ENCODE results near the gene FBXL7. TPM values are rescaled to one million over a fixed set of nuclear protein-coding genes. Genes with fewer than 3 reads are reported as not detected.

FBXL7 gene
- total RNA-seq, 2 experiments from 2014 or later, result not detected

DNA sequence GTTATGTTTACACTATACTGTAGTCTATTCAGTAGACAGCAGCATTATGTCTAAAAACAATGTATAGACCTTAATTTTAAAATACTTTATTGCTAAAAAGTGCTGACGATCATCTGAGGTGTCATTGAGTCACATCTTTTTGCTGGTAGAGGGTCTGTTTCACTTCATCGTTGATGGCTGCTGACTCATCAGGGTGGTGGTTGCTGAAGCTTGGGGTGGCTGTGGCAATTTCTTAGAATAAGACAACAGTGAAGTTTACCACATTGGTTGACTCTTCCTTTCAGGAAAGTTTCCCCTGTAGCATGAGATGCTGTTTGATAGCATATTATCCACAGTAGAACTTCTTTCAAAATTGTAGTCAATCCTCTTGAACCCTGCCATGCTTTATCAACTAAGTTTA is 150.3 kb downstream of the FBXL7 start:
- no peaks in the 10 kb centered on the region for H3K27me3 Mint-ChIP-seq
- CTCF ChIA-PET, result no interaction called here
- no peaks in the 10 kb centered on the region for H3K36me3 Mint-ChIP-seq (ENCODE audit: low read depth)
- peaks cover 5% of the 10 kb centered on the region for H3K9me3 Mint-ChIP-seq
- no peak for DNase-seq
- no peak overlapping the region for H3K27ac Mint-ChIP-seq
- H3K4me1 Mint-ChIP-seq, result no peaks in the 10 kb centered on the region
- POLR2A ChIA-PET, result no interaction called here
- H3K4me3 Mint-ChIP-seq, result no peak overlapping the region

DNA sequence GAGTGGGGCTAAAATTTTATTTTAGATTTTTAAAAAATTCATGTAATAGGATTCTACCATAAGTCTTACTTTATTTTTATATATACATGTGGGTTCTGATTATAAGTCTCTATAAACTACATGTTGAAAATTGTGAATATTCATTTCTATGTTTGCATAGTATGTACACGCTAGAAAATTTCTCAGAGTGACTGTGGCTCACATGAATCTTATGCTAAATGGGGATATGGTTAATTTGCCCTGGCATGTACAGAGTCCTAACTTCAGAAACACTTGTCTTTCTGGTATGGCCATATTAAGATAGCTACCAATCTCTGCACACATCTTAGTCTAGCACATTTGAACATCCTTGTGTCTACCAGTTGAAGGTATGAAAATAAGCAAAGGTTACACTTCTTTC is 154.8 kb downstream of the FBXL7 start:
- Mint-ChIP-seq H3K27ac (no peak overlapping the region), H3K4me1 (no peaks in the 10 kb centered on the region), H3K4me3 (no peak overlapping the region), H3K27me3 (no peaks in the 10 kb centered on the region), H3K36me3 (ENCODE audit: low read depth) (no peaks in the 10 kb centered on the region), H3K9me3 (peaks cover 5% of the 10 kb centered on the region)
- ChIA-PET POLR2A (no interaction called here), CTCF (no interaction called here)
- DNase-seq, result no peak

DNA sequence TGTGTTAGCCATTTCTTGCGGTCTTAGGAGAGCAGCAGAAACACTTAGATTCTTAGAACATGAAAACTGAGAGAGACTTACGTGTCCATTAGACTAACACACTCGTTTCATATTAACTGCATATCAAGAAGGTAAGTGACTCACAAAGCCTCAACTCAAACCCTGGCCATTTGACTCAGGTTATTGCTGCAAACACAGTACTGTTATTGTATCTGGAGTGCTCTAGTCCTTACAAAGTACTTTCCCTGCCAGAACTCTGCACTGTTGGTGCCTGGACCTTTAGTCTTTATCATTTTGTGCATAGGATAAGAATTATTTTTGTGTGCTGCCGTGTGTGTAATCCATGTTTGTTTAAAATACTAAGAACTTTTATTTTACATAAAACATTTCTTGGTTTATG is 155.7 kb downstream of the FBXL7 start:
- Mint-ChIP-seq H3K36me3 (ENCODE audit: low read depth) (no peaks in the 10 kb centered on the region), H3K9me3 (peaks cover 3% of the 10 kb centered on the region), H3K27me3 (no peaks in the 10 kb centered on the region), H3K4me3 (no peak overlapping the region), H3K27ac (no peak overlapping the region), H3K4me1 (no peaks in the 10 kb centered on the region)
- no peak for DNase-seq
- CTCF ChIA-PET, result no interaction called here
- POLR2A ChIA-PET, result no interaction called here

DNA sequence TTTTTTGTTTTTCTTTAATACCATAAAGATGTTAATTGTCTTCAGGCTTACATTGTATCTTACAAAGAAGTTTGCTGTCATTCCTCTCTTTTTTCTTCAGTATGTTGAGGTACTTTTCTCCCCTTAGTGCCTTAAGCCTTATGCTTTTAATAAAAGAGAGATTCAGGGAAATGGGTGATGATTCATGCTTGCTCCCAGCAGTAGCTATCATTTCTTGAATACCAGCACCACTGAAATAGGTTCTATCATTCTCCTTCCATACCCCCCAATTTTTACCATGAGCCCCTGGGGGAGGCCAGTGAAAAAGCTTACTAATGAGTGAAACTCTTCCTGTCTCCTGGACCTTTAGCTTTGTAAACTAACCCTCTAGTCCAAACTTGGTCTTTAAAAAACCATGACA is 165.0 kb downstream of the FBXL7 start:
- Mint-ChIP-seq H3K4me1 (no peaks in the 10 kb centered on the region), H3K27ac (no peak overlapping the region), H3K27me3 (no peaks in the 10 kb centered on the region), H3K9me3 (peaks cover 8% of the 10 kb centered on the region), H3K4me3 (no peak overlapping the region), H3K36me3 (ENCODE audit: low read depth) (no peaks in the 10 kb centered on the region)
- ChIA-PET POLR2A (no interaction called here), CTCF (no interaction called here)
- DNase-seq, result no peak

- no peak overlapping the region for H3K4me3 Mint-ChIP-seq
- no peaks in the 10 kb centered on the region for H3K4me1 Mint-ChIP-seq
- no peaks in the 10 kb centered on the region for H3K36me3 Mint-ChIP-seq (ENCODE audit: low read depth)
- no peaks in the 10 kb centered on the region for H3K27me3 Mint-ChIP-seq
- no peak overlapping the region for H3K27ac Mint-ChIP-seq
- H3K9me3 Mint-ChIP-seq, result peaks cover 1% of the 10 kb centered on the region
- DNase-seq, result no peak
- POLR2A ChIA-PET, result no interaction called here
- CTCF ChIA-PET, result interaction anchor here (0.5 kb wide), 1 partner anchor 332 kb away, joined by 4 read pairs; no protein-coding TSS in a partner anchor
These were observed 169.8 kb downstream of the FBXL7 start for GRCh38 chr5:15669826-15670225.

- ChIA-PET POLR2A (no interaction called here), CTCF (no interaction called here)
- DNase-seq, result no peak
These were observed 174.7 kb downstream of the FBXL7 start for GRCh38 chr5:15674716-15675115.

DNA sequence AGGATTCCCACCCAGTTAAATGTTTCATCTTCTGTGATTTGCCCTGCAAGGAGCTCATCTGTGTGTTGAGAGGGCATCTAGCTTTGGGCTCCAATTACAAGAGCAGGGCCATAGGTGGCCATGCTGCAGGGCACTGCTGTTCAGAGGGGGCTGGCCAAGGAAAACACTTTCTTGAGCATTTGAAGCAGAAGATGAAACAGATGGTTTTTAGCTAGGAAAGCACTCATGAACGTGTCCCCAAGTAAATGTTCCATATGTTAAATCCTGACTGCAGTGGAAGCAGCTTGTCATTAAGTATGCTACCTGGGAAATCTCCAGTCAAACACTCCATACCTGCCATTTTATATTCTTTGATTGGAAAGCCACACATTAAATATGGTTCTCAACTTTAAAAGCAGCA is 176.6 kb downstream of the FBXL7 start:
- Mint-ChIP-seq H3K27ac (no peak overlapping the region), H3K27me3 (no peaks in the 10 kb centered on the region), H3K4me3 (no peak overlapping the region), H3K36me3 (ENCODE audit: low read depth) (no peaks in the 10 kb centered on the region), H3K9me3 (no peaks in the 10 kb centered on the region), H3K4me1 (no peaks in the 10 kb centered on the region)
- CTCF ChIA-PET, result no interaction called here
- DNase-seq, result no peak
- POLR2A ChIA-PET, result no interaction called here

More at GRCh38 chr5:15674716-15675115, 174.7 kb downstream of the FBXL7 start:
- H3K27me3 Mint-ChIP-seq, result no peaks in the 10 kb centered on the region
- no peaks in the 10 kb centered on the region for H3K9me3 Mint-ChIP-seq
- H3K4me3 Mint-ChIP-seq, result no peak overlapping the region
- H3K27ac Mint-ChIP-seq, result no peak overlapping the region
- no peaks in the 10 kb centered on the region for H3K36me3 Mint-ChIP-seq (ENCODE audit: low read depth)
- no peaks in the 10 kb centered on the region for H3K4me1 Mint-ChIP-seq

GRCh38 chr5:15679161-15679560 is 179.2 kb downstream of the FBXL7 start:
- ChIA-PET POLR2A (no interaction called here), CTCF (no interaction called here)
- DNase-seq, result no peak
- Mint-ChIP-seq H3K27ac (no peak overlapping the region), H3K4me3 (no peak overlapping the region), H3K27me3 (no peaks in the 10 kb centered on the region), H3K4me1 (no peaks in the 10 kb centered on the region), H3K36me3 (ENCODE audit: low read depth) (no peaks in the 10 kb centered on the region), H3K9me3 (no peaks in the 10 kb centered on the region)

- no peak for DNase-seq
- H3K9me3 Mint-ChIP-seq, result no peaks in the 10 kb centered on the region
- no peaks in the 10 kb centered on the region for H3K36me3 Mint-ChIP-seq (ENCODE audit: low read depth)
- CTCF ChIA-PET, result no interaction called here
- no peaks in the 10 kb centered on the region for H3K4me1 Mint-ChIP-seq
- H3K27ac Mint-ChIP-seq, result no peak overlapping the region
- H3K27me3 Mint-ChIP-seq, result no peaks in the 10 kb centered on the region
- H3K4me3 Mint-ChIP-seq, result no peak overlapping the region
- POLR2A ChIA-PET, result no interaction called here
These were observed 180.5 kb downstream of the FBXL7 start for GRCh38 chr5:15680455-15680854.

DNA sequence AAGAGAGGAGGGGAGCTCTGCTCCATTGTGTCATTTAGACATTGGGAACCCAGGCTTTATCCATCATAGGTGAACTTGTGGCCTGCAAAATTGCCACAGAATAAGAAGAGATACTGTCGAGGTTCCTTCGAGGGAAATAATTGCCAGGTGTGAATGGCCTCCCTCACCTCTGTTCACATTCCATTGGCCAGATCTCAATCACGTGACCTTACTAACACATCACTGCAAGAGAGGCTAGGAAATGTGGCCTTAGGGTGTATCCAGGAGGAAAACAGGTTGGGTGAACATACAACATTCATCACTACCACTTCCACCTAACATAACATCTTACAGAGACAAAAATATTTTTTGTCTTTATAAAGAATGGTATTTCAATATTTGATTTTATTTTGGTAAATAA is 182.1 kb downstream of the FBXL7 start:
- no peaks in the 10 kb centered on the region for H3K27me3 Mint-ChIP-seq
- no peaks in the 10 kb centered on the region for H3K9me3 Mint-ChIP-seq
- no peak for DNase-seq
- ChIA-PET POLR2A (no interaction called here), CTCF (no interaction called here)
- H3K36me3 Mint-ChIP-seq (ENCODE audit: low read depth), result no peaks in the 10 kb centered on the region
- H3K27ac Mint-ChIP-seq, result no peak overlapping the region
- H3K4me1 Mint-ChIP-seq, result no peaks in the 10 kb centered on the region
- H3K4me3 Mint-ChIP-seq, result no peak overlapping the region

DNA sequence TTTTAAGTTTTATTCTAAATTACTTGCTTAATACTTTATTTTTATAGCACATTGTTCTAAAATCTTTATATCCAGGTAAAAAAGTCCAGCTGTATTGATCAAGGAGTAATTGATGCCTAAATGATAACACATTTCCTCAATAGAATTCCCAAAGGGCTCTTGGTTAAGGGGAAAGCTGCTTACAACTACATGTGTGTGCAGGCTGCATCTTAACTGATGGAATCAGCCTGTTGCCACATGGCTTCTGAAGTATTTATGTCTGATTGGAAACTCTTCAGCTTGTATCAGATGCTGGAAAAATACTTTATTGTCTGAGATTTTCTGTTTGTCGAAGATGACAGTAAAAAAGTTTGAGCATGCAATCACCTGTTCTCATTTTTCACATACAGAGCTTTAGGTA is 182.6 kb downstream of the FBXL7 start:
- H3K9me3 Mint-ChIP-seq, result no peaks in the 10 kb centered on the region
- H3K27ac Mint-ChIP-seq, result no peak overlapping the region

GRCh38 chr5:15683332-15683731 is 183.4 kb downstream of the FBXL7 start:
- H3K36me3 Mint-ChIP-seq (ENCODE audit: low read depth), result no peaks in the 10 kb centered on the region
- ChIA-PET POLR2A (interaction anchor here (0.6 kb wide), 1 partner anchor 43 kb away, joined by 3 read pairs; no protein-coding TSS in a partner anchor), CTCF (no interaction called here)
- no peak overlapping the region for H3K4me3 Mint-ChIP-seq
- DNase-seq, result no peak
- no peak overlapping the region for H3K27ac Mint-ChIP-seq
- no peaks in the 10 kb centered on the region for H3K9me3 Mint-ChIP-seq
- H3K27me3 Mint-ChIP-seq, result no peaks in the 10 kb centered on the region
- H3K4me1 Mint-ChIP-seq, result no peaks in the 10 kb centered on the region

More for the DNA sequence above, 182.6 kb downstream of the FBXL7 start:
- H3K4me1 Mint-ChIP-seq, result no peaks in the 10 kb centered on the region
- no peak for DNase-seq
- no peaks in the 10 kb centered on the region for H3K27me3 Mint-ChIP-seq
- H3K36me3 Mint-ChIP-seq (ENCODE audit: low read depth), result no peaks in the 10 kb centered on the region
- CTCF ChIA-PET, result no interaction called here
- POLR2A ChIA-PET, result no interaction called here
- H3K4me3 Mint-ChIP-seq, result no peak overlapping the region

GRCh38 chr5:15687401-15687800 is 187.4 kb downstream of the FBXL7 start:
- Mint-ChIP-seq H3K4me3 (no peak overlapping the region), H3K27me3 (no peaks in the 10 kb centered on the region), H3K9me3 (no peaks in the 10 kb centered on the region), H3K27ac (no peak overlapping the region), H3K4me1 (no peaks in the 10 kb centered on the region), H3K36me3 (ENCODE audit: low read depth) (no peaks in the 10 kb centered on the region)
- ChIA-PET CTCF (no interaction called here), POLR2A (no interaction called here)
- DNase-seq, result no peak

DNA sequence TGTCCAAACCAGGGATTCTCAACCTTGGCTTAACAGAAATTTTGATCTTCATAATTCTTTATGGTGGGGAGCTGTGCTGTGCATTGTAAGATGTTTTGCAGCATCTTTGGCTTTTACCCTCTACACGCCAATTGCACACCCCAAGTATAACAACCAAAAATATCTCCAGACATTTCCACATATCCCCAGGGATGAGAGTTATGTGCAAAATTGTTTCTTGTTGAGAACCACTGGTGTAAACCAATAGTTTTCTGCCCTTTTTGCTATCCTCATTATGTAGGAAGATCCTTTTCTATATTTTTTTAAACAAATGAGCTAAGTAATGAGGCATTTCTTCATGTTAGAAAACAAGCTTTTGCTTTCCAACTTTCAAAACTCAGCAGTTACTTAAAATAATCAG is 189.9 kb downstream of the FBXL7 start:
- POLR2A ChIA-PET, result no interaction called here
- Mint-ChIP-seq H3K9me3 (peaks cover 2% of the 10 kb centered on the region), H3K27ac (no peak overlapping the region), H3K27me3 (no peaks in the 10 kb centered on the region), H3K4me1 (no peaks in the 10 kb centered on the region), H3K4me3 (no peak overlapping the region), H3K36me3 (ENCODE audit: low read depth) (no peaks in the 10 kb centered on the region)
- CTCF ChIA-PET, result no interaction called here
- no peak for DNase-seq

DNA sequence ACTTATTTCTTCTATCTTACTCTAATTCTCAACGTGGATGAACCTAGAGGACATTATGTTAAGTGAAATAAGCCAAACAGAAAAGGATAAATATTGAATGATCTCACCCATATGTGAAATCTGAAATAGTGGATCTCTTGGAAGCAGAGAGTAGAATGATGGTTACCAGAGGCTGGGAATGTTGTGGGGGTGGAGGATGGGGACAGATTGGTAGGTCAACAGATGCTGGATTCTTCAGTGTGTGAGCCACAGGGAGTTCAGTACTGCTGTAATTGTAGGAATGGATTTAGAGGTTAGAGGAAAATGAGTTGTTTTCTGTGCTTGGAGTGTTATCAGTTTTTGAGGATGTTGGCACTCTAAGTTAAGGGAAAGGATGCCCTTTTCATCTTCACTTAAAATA is 190.6 kb downstream of the FBXL7 start:
- H3K27me3 Mint-ChIP-seq, result no peaks in the 10 kb centered on the region
- no peak overlapping the region for H3K4me3 Mint-ChIP-seq
- no peaks in the 10 kb centered on the region for H3K4me1 Mint-ChIP-seq
- no peak for DNase-seq
- no peaks in the 10 kb centered on the region for H3K36me3 Mint-ChIP-seq (ENCODE audit: low read depth)
- CTCF ChIA-PET, result no interaction called here
- H3K9me3 Mint-ChIP-seq, result peaks cover 2% of the 10 kb centered on the region
- H3K27ac Mint-ChIP-seq, result no peak overlapping the region
- POLR2A ChIA-PET, result no interaction called here
